Endothelial cell of umbilical vein (primary cell): ENCODE measurements around the gene RPS19. TPM values are rescaled to one million over a fixed set of nuclear protein-coding genes. Genes with fewer than 3 reads are reported as not detected.

ENCODE experiments used
- BruUV-seq: library from RNA; stranded (reverse); fragments of 400-500 nt; replicated peaks from 2 replicates; lab custom pipeline; 2021; lab: Mats Ljungman, UMichigan
- CTCF ChIA-PET: fragments of 300-600, 350-600 bp; sonication (Branson Sonifier 250); formaldehyde crosslinking; loops from one replicate; lab custom pipeline; 2021; ENCODE audit warnings: antibody characterized with exemption, inconsistent platforms; lab: Charles Lee
- POLR2A ChIA-PET: fragments of 300-600, 350-600 bp; sonication (Branson Sonifier 250); formaldehyde crosslinking; loops from one replicate; lab custom pipeline; 2021; ENCODE audit warnings: antibody characterized with exemption, inconsistent platforms; lab: Charles Lee
- DNase-seq: peaks from one replicate; pipeline ENCODE4 v3.0.0-alpha.2; 2011; ENCODE audit warnings: low read depth, low spot score
- FAIRE-seq: peaks from 2 replicates; lab custom pipeline; 2011; peaks lifted over from hg19 to GRCh38; lab: Jason Lieb, UNC
- H2AFZ ChIP-seq: 2 replicates; pipeline ENCODE4 v1.6.0; 2012; ENCODE audit warnings: low read depth, low read length, control low read depth, inconsistent platforms
- H3K27ac ChIP-seq: 2 replicates; pipeline ENCODE4 v1.5.1; 2011; ENCODE audit warnings: low read depth, mild to moderate bottlenecking, control low read depth, low read length, moderate library complexity; ENCODE audit not compliant: insufficient read depth
- H3K27me3 ChIP-seq, 2 experiments: 2 replicates each; pipeline versions ENCODE4 v1.6.0 to v1.6.1; 2011; ENCODE audit warnings: low read length in 2 of 2, mixed read lengths in 1 of 2; ENCODE audit not compliant: control insufficient read depth in 2 of 2, insufficient read depth in 2 of 2
- H3K36me3 ChIP-seq, 2 experiments: 2 replicates in 1 of 2; 3 replicates in 1 of 2; pipeline ENCODE4 v1.5.1; 2011; ENCODE audit warnings: low read length in 2 of 2, mild to moderate bottlenecking in 1 of 2, moderate library complexity in 1 of 2; ENCODE audit not compliant: control insufficient read depth in 2 of 2, insufficient read depth in 2 of 2; ENCODE audit errors: extremely low read depth in 1 of 2
- H3K4me1 ChIP-seq: 3 replicates; pipeline ENCODE4 v1.5.1; 2011; ENCODE audit warnings: mild to moderate bottlenecking, low read length; ENCODE audit not compliant: control insufficient read depth, insufficient read depth; ENCODE audit errors: extremely low read depth
- H3K4me2 ChIP-seq: 2 replicates; pipeline ENCODE4 v1.6.1; 2011; ENCODE audit warnings: low read length, control low read depth, mixed read lengths; ENCODE audit not compliant: insufficient read depth
- H3K4me3 ChIP-seq, 3 experiments: fragments of 200-600 bp in 1 of 3; sonication (generic), shearing (Covaris generic) in 1 of 3; replicated peaks in 1 of 3; 2 replicates each; pipeline ENCODE4 v1.5.1; 2011 to 2016; ENCODE audit warnings: control low read depth in 3 of 3, low read length in 3 of 3, mild to moderate bottlenecking in 2 of 3, inconsistent platforms in 1 of 3, low read depth in 1 of 3, moderate library complexity in 1 of 3; ENCODE audit not compliant: insufficient read depth in 1 of 3
- H3K79me2 ChIP-seq: 2 replicates; pipeline ENCODE4 v1.6.0; 2012; ENCODE audit warnings: low read length, inconsistent platforms; ENCODE audit not compliant: control insufficient read depth, insufficient read depth
- H3K9ac ChIP-seq: replicated peaks from 2 replicates; pipeline ENCODE3; 2011; ENCODE audit warnings: low read length, control low read depth; ENCODE audit not compliant: insufficient read depth; ENCODE audit errors: extremely low read depth
- H3K9me1 ChIP-seq: replicated peaks from 3 replicates; pipeline ENCODE4 v1.6.0; 2011; ENCODE audit warnings: mild to moderate bottlenecking, low read length; ENCODE audit not compliant: control insufficient read depth, insufficient read depth; ENCODE audit errors: extremely low read depth
- H3K9me3 ChIP-seq: replicated peaks from 2 replicates; pipeline ENCODE4 v1.5.1; 2012; ENCODE audit warnings: low read length, inconsistent platforms; ENCODE audit not compliant: control insufficient read depth, insufficient read depth
- H4K20me1 ChIP-seq: replicated peaks from 2 replicates; pipeline ENCODE3; 2011; ENCODE audit warnings: mild to moderate bottlenecking, low read length; ENCODE audit not compliant: control insufficient read depth, insufficient read depth; ENCODE audit errors: extremely low read depth
- CTCF ChIP-seq, 2 donors: IDR thresholded peaks; 1 replicate in 1 of 2; 2 replicates in 1 of 2; pipeline ENCODE4 v1.5.1; 2011; ENCODE audit warnings: low read length in 2 of 2, mild to moderate bottlenecking in 2 of 2, moderate library complexity in 2 of 2, control low read depth in 1 of 2, inconsistent platforms in 1 of 2, low read depth in 1 of 2; ENCODE audit not compliant: insufficient read depth in 1 of 2; ENCODE audit errors: extremely low read depth in 1 of 2
- EZH2 ChIP-seq: IDR thresholded peaks from 2 replicates; pipeline ENCODE4 v1.6.1; 2012; ENCODE audit warnings: borderline replicate concordance, low read depth, mild to moderate bottlenecking, moderate library complexity, low read length, inconsistent platforms; ENCODE audit not compliant: severe bottlenecking
- FOS ChIP-seq: IDR thresholded peaks from 2 replicates; pipeline ENCODE4 v1.6.1; 2011; ENCODE audit warnings: mild to moderate bottlenecking, low read length, moderate library complexity, borderline replicate concordance; ENCODE audit not compliant: insufficient read depth
- GATA2 ChIP-seq: IDR thresholded peaks from 2 replicates; pipeline ENCODE4 v1.7.0; 2011; ENCODE audit warnings: low read depth, mild to moderate bottlenecking, moderate library complexity, mixed read lengths, low read length; ENCODE audit not compliant: insufficient read length, insufficient read depth
- JUN ChIP-seq: IDR thresholded peaks from 2 replicates; pipeline ENCODE4 v1.6.1; 2011; ENCODE audit warnings: borderline replicate concordance, low read depth; ENCODE audit not compliant: insufficient read length, insufficient read depth
- MAX ChIP-seq: IDR thresholded peaks from 2 replicates; pipeline ENCODE4 v1.6.1; 2011; ENCODE audit not compliant: insufficient read depth, insufficient read length
- MYC ChIP-seq: IDR thresholded peaks from one replicate; pipeline ENCODE4 v1.6.1; 2011; ENCODE audit warnings: mild to moderate bottlenecking, low read depth, low read length
- POLR2A ChIP-seq: IDR thresholded peaks from 2 replicates; pipeline ENCODE4 v1.6.1; 2012; ENCODE audit warnings: low read depth, mild to moderate bottlenecking, control low read depth, low read length
- POLR2AphosphoS5 ChIP-seq: IDR thresholded peaks from 2 replicates; pipeline ENCODE4 v1.6.1; 2012; ENCODE audit warnings: low read depth, mild to moderate bottlenecking, control low read depth, low read length, moderate library complexity; ENCODE audit not compliant: insufficient read depth
- dilution Hi-C: fragments of 300-500 bp; cut with MboI; formaldehyde crosslinking; loops from one replicate; pipeline ENCODE4 v1.15.0; 2019; ENCODE audit warnings: low sequenced_read_pairs; ENCODE audit not compliant: extremely low pct_ligation_motif_present
- intact Hi-C: fragments of 100-400 bp; cut with micrococcal nuclease; formaldehyde crosslinking; loops from one replicate; pipeline ENCODE4 v1.10.0; 2022
- polyA plus RNA-seq, 4 experiments: library from polyadenylated mRNA; depleted of rRNA in 3 of 4; stranded (reverse) in 3 of 4; unstranded in 1 of 4; fragments of >200 nt; gene quantifications; 2 replicates each; pipeline versions ENCODE4 v1.2.1 to v1.2.3, GENCODE V29; 2011 to 2012; ENCODE audit warnings: missing spikeins in 1 of 4
- total RNA-seq: library from RNA; stranded (reverse); gene quantifications from 2 replicates; pipeline ENCODE4 v1.2.3, GENCODE V29; 2021

Gene RPS19
- total and polyA plus RNA-seq, 2 donors (not counting 3 experiments of a cell fraction or from before 2014, with no cell fraction given), result 2,234 to 4,353 TPM

DNA sequence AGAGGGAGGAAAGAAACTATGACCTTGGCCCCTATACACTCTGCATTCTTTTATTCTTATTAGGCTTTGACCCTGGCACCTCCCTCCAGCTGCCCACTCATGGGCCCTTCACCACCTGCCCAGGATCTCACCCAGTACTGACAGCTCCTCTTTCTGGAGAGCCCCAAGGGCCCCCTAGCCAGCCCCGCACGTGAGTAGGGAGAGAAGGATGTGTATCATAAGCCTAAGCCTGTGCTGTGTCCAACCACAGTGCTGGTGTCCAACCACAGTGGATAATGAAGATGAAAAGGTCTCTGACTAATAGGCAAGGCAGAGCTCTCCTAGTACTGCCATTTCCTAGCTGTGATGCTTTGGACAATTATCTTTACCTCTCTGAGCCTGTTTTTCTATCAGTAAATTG, 11.0 kb upstream of the RPS19 start:
- DNase-seq (no peak), FAIRE-seq (no peak)
- no peak overlapping the region for H3K27ac ChIP-seq
- H4K20me1 ChIP-seq, result no peaks in the 10 kb centered on the region
- no peaks in the 10 kb centered on the region for H3K79me2 ChIP-seq
- CTCF ChIA-PET, result interaction anchor here (1.4 kb wide), 1 partner anchor 56 kb away, joined by 3 read pairs; no protein-coding TSS in a partner anchor
- H2AFZ ChIP-seq, result no peak overlapping the region
- dilution Hi-C loops, result no loop called here
- H3K36me3 ChIP-seq, result no peaks in the 10 kb centered on the region
- H3K9ac ChIP-seq, result no peak overlapping the region
- BruUV-seq, result no TSS peak
- H3K4me1 ChIP-seq, result no peaks in the 10 kb centered on the region
- H3K9me1 ChIP-seq, result no peaks in the 10 kb centered on the region
- no peak for TF ChIP-seq GATA2
- TF ChIP-seq MAX, result no peak
- no peak for TF ChIP-seq CTCF (IDR thresholded peaks at IDR 0.05; ENCODE audit: extremely low read depth in 1 of 2, insufficient read depth in 1 of 2, low read depth in 1 of 2, low read length in 2 of 2)
- TF ChIP-seq POLR2A, result no peak
- no peak for TF ChIP-seq MYC
- no peak for TF ChIP-seq EZH2
- no peak for TF ChIP-seq FOS
- no peak for TF ChIP-seq POLR2AphosphoS5
- TF ChIP-seq JUN, result no peak
- H3K9me3 ChIP-seq, result no peaks in the 10 kb centered on the region
- no peak overlapping the region for H3K4me3 ChIP-seq
- no peak overlapping the region for H3K4me2 ChIP-seq
- intact Hi-C loops, result no loop called here
- POLR2A ChIA-PET, result no interaction called here
- H3K27me3 ChIP-seq, result peaks cover 21 to 32% of the 10 kb centered on the region in 2 experiments
